ENCODE measurements around the gene VAV2. TPM values are rescaled to one million over a fixed set of nuclear protein-coding genes. Genes with fewer than 3 reads are reported as not detected.
A peak's percentile ranks its signal among the peaks of the same experiment; 100 is the strongest.

VAV2 gene
- total RNA-seq, 1 donor from 2014 or later = 12.7 TPM

- Histone ChIP-seq H3K4me3 (no peak overlapping the region), H3K4me1 (no peaks in the 10 kb centered on the region), H3K9me3 (no peaks in the 10 kb centered on the region), H3K36me3 (no peaks in the 10 kb centered on the region), H3K27ac (no peak overlapping the region), H3K27me3 (no peaks in the 10 kb centered on the region)
- intact Hi-C loops (cut with DNase I) = no loop called here
- TF ChIP-seq CTCF (IDR thresholded peaks at IDR 0.05) = no peak
- DNase-seq (ENCODE audit: low spot score in 2 of 2) = no peak
These were observed 122.3 kb downstream of the VAV2 start for GRCh38 chr9:133869674-133870405.

- Histone ChIP-seq H3K9me3 (no peaks in the 10 kb centered on the region), H3K4me3 (no peak overlapping the region), H3K27ac (no peak overlapping the region), H3K36me3 (no peaks in the 10 kb centered on the region), H3K27me3 (no peaks in the 10 kb centered on the region), H3K4me1 (no peaks in the 10 kb centered on the region)
- intact Hi-C loops (cut with DNase I) = no loop called here
- no peak for TF ChIP-seq CTCF (IDR thresholded peaks at IDR 0.05)
- no peak for DNase-seq (ENCODE audit: low spot score in 2 of 2)
These were observed 123.9 kb downstream of the VAV2 start for GRCh38 chr9:133868203-133868602.

- no peaks in the 10 kb centered on the region for H3K36me3 ChIP-seq
- H3K4me1 ChIP-seq = no peaks in the 10 kb centered on the region
- TF ChIP-seq CTCF (IDR thresholded peaks at IDR 0.05) = no peak
- no peak overlapping the region for H3K27ac ChIP-seq
- no peaks in the 10 kb centered on the region for H3K27me3 ChIP-seq
- no peak overlapping the region for H3K4me3 ChIP-seq
- H3K9me3 ChIP-seq = no peaks in the 10 kb centered on the region
- intact Hi-C loops (cut with DNase I) = no loop called here
- no peak for DNase-seq (ENCODE audit: low spot score in 2 of 2)
These were observed 125.2 kb downstream of the VAV2 start for GRCh38 chr9:133866946-133867345.

- Histone ChIP-seq H3K4me3 (no peak overlapping the region), H3K36me3 (no peaks in the 10 kb centered on the region), H3K4me1 (no peaks in the 10 kb centered on the region), H3K9me3 (no peaks in the 10 kb centered on the region), H3K27ac (no peak overlapping the region), H3K27me3 (no peaks in the 10 kb centered on the region)
- TF ChIP-seq CTCF (IDR thresholded peaks at IDR 0.05) = no peak
- intact Hi-C loops (cut with DNase I) = no loop called here
- DNase-seq (ENCODE audit: low spot score in 2 of 2) = no peak
These were observed 128.1 kb downstream of the VAV2 start for GRCh38 chr9:133864011-133864410.

GRCh38 chr9:133863257-133863592 lies 128.9 kb downstream of the VAV2 start:
- Histone ChIP-seq H3K36me3 (no peaks in the 10 kb centered on the region), H3K4me1 (no peaks in the 10 kb centered on the region), H3K4me3 (no peak overlapping the region), H3K9me3 (no peaks in the 10 kb centered on the region), H3K27ac (peak overlapping the region; percentile 1 to 56), H3K27me3 (no peaks in the 10 kb centered on the region)
- no peak for TF ChIP-seq CTCF (IDR thresholded peaks at IDR 0.05)
- DNase-seq (ENCODE audit: low spot score in 2 of 2) = no peak
- intact Hi-C loops (cut with DNase I) = no loop called here
